ENCODE data around the gene ZNF697.
"Not testable (repeated sequence)": the region's sequence is repeated elsewhere in the genome, so short reads cannot be mapped to it uniquely, and the experiment has no call there.

The ZNF697 gene

DNA sequence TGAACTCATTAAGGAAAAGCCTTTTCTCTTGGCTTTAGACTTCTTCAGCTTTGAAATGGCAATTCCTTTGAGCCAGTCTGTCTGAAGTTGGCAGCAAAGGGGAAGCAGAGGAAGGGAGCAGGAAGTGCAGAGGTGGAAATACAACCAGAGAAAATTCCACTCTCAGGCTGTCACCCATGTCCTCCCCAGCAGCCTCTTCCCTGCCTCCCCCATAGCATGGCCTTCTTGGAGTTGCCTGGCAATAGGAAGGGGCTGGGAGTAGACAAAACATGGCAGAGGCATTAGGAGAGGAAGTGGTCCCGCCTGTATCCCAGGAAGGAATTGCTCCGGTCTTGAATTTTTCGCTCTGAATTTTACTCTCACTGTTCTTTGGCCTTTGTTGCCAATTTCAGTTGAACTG, 44.8 kb downstream of the ZNF697 start:
- not testable (repeated sequence) for DNase-seq (ENCODE audit: low read depth in 2 of 3, low spot score in 2 of 3)

DNA sequence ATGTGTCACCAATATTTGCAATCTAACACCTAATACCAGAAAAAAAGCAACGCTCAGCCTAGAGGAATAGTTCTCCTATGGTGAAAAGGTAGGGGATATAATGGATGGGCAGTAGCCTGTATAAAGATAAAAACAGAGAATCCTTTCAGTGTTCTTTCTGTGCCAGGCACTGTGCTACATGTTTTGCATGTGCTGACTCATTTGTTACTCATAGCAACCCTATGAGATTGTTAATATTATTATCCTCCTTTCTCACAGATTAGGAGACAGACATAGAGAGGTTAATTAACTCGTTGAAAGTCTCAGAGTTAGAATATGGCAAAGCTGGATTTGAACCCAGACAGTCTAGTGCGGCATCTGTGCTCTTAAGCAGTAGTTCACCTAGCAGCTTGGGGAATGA, 45.3 kb downstream of the ZNF697 start:
- not testable (repeated sequence) for DNase-seq (ENCODE audit: low read depth in 2 of 3, low spot score in 2 of 3)

DNA sequence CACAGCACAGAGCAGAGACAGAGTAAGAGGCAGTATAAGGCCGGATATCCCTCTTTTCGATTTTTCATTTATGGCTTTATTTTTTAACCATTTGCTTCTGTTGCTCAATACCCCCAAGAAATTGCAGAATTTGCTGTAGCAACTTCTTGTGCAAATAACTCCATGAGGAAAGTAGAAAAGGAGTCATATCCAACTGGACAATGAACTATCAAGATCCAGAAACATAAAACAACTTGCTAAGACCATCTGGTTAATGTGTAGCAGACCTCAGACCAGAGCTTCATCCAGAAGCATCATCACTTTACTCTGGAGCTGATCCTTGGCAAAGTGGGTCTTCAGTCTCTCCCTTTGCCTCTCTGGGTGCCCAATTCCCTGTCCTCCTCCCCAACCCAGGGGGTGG, 45.9 kb downstream of the ZNF697 start:
- DNase-seq (ENCODE audit: low read depth in 2 of 3, low spot score in 2 of 3) = no peak

DNA sequence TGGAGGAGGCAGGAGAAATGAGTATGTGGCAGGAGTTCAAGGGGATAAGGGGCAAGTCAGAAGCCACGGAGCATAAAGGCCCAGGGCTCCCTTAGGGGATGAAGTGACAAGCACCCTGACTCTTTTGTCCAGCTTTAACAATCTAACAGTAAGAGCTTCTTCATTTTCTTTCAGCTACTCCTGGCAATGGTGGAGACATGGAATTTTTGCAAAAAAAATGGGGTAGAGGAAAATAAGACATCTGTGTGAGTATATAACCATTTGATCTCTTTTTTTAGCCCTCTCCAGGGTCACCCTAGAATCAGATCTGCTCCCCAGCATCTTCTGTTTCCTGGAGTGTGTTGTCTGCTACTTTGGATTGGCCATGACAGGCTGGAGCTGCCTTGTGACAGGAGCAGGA, 47.1 kb downstream of the ZNF697 start:
- DNase-seq (ENCODE audit: low read depth in 2 of 3, low spot score in 2 of 3) = no peak

DNA sequence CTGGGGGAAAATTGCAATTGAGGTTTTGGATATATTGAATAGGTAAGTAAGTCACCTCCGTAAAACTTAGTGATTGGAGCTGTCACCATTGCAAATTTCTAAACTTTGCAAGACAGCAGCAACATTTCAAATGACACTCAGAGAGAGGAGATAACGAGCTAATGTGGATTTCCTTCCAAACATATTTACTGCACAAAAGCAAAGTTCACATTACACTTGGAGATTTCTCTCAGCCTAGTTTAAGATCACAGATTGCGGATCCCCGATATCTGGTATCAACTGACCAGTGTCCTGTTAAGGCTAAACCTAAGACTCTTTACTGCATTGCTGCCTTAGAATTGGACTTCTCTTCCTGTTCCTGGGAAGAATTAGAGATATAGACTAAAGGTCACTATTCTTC, 47.5 kb downstream of the ZNF697 start:
- DNase-seq (ENCODE audit: low read depth in 2 of 3, low spot score in 2 of 3) = no peak

DNA sequence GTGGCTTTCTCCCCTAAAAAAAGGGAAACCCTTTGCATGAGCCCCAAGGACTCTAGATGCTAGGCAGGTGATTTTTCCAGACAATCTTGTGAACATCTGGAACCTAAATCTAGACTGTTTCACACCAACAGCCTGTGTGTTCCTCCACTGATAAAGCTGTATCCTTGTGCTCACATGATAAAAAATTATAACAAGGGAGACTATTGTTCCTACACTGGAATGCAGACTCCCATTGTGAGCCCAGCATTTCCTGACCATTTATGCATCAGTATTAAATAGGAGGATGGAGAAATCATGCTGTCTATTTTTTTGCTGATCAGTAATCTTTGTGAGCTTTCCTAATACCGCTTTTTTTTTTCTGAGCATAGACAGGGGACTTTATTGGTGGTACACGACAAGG, 52.5 kb downstream of the ZNF697 start:
- DNase-seq (ENCODE audit: low read depth in 2 of 3, low spot score in 2 of 3) = no peak

DNA sequence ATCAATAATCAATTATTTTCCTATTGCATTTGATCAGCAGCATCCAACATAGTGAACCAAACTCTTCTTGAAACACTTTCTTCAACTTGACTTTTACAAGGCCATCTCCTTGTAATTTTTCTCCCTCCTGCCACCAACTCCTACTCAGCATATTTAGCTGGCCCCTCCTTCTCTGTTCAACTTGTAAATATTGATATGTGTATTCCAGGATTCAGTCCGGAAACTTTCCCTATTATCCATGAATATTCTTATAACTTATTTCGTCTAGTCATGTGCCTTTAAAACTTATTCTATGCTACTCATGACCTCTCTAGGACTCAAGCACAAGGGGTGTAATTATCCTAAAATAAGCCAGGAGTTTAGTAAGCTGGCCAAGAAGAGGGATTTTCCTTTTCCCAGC, 52.9 kb downstream of the ZNF697 start:
- no peak for DNase-seq (ENCODE audit: low read depth in 2 of 3, low spot score in 2 of 3)

DNA sequence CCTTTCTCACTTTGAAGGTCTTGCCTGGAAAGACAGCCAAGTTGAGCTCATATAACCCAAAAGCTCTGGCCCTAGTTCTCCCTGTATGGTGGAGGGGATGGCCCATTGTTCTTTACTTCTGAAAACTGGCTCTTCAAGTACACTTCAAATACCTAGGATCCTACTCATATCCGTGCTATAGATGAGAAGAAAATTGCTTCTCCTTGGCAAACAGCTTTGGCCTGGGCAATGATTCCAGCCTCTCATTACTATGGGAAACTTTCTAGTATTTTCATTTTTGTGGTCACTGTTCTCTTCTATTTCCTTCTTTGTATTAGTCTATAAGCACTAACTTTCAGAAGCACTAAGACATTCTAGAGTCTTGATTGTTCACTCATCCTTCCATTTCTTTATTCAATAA, 53.7 kb downstream of the ZNF697 start:
- DNase-seq (ENCODE audit: low read depth in 2 of 3, low spot score in 2 of 3) = no peak

DNA sequence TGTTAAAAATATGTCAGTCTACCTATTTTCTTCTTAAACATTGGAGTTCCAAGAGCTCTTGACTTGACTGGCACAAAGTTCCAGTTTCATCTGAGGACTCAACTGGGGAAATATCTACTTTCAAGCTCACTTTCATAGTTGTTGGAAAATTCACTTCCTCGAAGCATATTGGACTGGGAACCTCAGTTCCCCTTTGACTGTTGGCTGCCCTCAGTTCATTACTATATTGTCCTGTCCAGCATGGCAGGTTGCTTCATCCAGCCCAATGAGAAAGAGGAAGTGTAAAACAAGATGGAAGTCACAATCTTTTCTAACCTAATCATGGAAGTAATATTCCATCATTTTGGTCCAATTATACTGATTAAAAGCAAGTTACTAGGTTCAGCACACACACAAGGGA, 54.3 kb downstream of the ZNF697 start:
- no peak for DNase-seq (ENCODE audit: low read depth in 2 of 3, low spot score in 2 of 3)

DNA sequence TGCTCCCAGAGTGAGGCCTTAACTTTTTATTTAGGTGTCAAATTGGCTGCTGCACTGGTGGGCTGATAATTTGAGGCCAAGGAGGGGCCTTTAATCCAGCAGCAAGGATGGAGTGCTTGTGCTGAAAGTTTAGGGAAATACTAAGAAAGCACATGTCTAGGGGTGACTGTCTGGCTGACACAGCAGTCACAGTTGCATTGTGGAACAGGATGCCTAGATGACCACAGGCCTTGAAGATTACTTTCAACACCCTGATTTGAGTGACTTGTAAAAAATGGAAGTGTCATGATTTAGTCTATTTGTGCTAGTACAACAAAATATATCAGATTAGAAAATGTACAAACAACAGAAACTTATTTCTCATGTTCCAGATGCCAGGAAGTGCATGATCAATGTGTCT, 57.7 kb downstream of the ZNF697 start:
- DNase-seq (ENCODE audit: low read depth in 2 of 3, low spot score in 2 of 3) = no peak

DNA sequence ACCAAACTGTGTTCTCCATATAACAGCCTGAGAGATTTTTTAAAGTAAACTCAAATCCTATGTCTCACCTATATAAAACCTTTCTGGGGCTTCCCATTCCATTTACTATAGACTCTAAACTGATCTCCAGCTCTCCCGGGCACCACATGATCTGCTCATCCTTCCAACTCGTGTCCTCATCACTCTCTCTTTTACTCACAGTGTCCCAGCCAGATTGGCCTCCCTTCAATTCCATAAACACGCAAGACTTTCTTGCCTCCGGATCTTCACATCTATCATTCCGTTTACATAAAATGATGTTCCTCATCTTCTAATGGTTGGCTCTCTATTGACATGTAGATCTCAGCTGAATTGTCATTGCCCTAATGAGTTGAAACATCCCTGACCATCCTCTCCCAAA, 59.4 kb downstream of the ZNF697 start:
- DNase-seq (ENCODE audit: low read depth in 2 of 3, low spot score in 2 of 3) = no peak

DNA sequence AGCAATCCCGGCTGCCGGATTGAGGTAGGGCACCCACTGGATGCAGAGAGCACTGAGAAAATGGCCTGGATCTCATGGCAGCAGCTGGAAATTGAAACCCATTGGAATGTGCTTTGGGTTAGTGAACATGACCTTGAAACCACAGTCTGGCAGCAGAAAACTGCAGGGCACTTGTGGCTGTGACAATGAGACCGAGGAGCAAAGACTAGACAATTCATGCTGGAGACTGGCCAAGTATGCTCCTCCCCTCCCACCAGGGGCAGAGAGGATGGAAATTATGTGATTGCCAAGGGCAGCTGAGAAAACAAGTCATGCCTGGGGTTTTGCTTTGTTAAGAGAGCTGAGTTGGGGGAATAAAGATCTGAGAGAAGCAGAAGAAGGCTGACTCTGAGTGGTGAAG, 60.7 kb downstream of the ZNF697 start:
- DNase-seq (ENCODE audit: low read depth in 2 of 3, low spot score in 2 of 3) = no peak

DNA sequence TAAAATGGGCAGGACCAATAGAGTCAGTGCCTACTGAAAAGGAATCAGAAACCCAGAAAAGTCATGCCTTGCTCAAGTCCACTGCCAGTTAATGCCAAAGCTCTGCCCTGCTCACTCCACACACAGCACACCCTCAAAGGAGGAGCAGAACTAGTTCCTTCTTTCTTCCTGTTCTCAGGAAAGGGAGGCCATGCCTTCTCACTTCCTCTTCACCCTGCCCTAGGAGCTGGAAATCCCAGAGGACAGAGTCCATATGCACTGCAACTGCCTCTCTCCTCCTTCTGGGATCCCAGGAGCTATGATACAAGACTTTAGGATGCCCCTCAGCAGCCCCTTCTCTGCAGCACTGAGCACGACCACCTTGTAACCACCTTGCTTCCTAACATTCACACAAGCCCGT, 62.3 kb downstream of the ZNF697 start:
- not testable (repeated sequence) for DNase-seq (ENCODE audit: low read depth in 2 of 3, low spot score in 2 of 3)

DNA sequence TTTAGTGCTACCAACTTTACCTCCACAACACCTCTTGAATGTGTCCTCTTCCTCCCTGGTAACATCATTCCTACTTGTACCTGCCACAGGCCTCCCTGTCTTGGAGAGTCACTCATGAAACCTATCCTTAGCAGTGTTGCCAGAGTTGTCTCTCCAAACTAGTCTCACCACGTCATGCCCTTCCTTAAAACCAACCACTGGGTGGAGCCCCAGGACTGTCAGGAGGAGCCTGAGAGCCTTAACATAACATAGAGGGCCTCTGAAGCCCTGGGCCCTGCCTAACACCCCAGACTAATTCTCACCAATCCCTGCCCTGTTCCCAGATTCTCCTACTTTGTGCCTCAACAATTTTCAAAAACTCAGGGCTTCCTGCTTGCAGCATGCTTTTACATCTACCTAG, 65.3 kb downstream of the ZNF697 start:
- no peak for DNase-seq (ENCODE audit: low read depth in 2 of 3, low spot score in 2 of 3)

DNA sequence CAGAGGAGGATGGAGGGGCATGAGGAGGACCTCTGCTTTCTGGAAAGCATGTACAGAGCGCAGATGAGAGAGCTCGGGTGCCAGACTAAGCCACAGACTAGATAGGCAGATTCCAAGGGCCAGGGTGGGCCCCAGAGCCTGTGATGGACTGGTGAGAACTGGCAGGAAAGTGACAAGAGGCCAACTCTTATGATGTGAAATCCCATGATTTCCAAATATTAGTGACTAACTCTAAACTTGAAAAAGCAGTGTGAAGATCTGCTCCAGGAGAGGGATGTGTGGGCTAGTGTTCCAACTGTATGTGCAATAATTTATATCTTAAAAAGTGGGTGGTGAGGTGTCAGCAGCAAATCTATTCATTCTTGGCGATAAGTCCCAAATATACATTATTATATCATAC, 67.0 kb downstream of the ZNF697 start:
- DNase-seq (ENCODE audit: low read depth in 2 of 3, low spot score in 2 of 3) = not testable (repeated sequence)

DNA sequence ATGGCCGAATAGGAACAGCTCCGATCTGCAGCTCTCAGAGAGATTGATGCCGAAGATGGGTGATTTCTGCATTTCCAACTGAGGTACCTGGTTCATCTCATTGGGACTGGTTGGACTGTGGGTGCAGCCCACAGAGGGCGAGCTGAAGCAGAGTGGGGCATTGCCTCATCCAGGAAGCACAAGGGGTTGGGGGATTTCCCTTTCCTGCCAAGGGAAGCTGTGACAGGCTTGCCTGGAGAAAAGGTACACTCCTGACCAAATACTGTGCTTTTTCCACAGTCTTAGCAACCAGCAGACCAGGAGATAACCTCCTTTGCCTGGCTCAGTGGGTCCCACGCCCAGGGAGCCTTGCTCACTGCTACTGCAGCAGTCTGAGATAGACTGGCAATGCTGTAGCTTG, 74.2 kb downstream of the ZNF697 start:
- DNase-seq (ENCODE audit: low read depth in 2 of 3, low spot score in 2 of 3) = no peak

DNA sequence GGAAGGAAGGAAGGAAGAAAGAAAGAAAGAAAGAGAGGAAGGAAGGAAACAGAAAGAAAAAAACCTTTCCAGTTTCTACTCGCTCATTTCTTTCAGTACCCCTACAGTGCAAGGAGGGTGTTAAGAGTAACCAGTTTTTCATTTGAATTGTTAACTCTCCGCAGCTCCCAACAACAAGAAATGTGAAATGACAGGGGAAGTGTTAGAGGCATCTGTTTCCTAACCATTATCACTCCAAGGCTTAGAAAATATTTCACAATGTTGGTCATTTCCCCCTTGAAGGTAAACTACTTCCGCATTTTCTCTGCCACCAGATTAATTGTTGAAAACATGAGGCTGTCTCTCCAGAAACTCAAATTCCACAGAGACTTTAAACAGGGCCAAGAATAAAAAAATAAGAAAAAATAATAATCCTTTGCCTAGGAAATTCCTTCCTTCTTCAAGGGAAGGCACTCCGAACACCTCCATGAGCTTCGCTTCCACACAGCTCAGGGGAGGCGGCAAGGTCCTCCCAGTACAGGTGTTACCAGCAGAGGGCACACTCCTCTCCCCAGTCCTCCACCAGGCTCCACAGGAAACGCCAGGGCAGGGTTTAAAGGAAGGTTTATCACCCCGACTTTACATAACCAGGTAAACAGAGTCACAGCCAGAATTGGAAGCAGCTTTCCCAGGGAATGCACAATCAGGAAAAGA, 78.0 kb downstream of the ZNF697 start:
- DNase-seq (ENCODE audit: low read depth in 2 of 3, low spot score in 2 of 3) = not testable (repeated sequence)

Data from activated CD8-positive, alpha-beta memory T cell treated with anti-CD3 and anti-CD28 coated beads for 48 hours (primary cell).